PC-3 (cell line): ENCODE measurements around the gene TOR1B. TPM values are rescaled to one million over a fixed set of nuclear protein-coding genes. Genes with fewer than 3 reads are reported as not detected.

Experiments
- ATAC-seq: fragments of 200-7000 bp; cut with Tn5 transposase; 2 replicates; pipeline ENCODE4 v1.9.1; 2020; ENCODE audit warnings: mild to moderate bottlenecking, moderate library complexity
- BruUV-seq: library from RNA; stranded (reverse); fragments of 400-500 nt; replicated peaks from 2 replicates; lab custom pipeline; 2021; lab: Mats Ljungman, UMichigan
- CTCF ChIA-PET: fragments of 300-600 bp; sonication (Branson Sonifier 250); formaldehyde crosslinking; loops from one replicate; lab custom pipeline; 2022; ENCODE audit warnings: antibody characterized with exemption; lab: Charles Lee
- POLR2A ChIA-PET: fragments of 300-600 bp; sonication (Branson Sonifier 250); formaldehyde crosslinking; loops from one replicate; lab custom pipeline; 2022; ENCODE audit warnings: antibody characterized with exemption; ENCODE audit not compliant: unreplicated experiment; lab: Charles Lee
- DNase-seq: peaks from one replicate; pipeline ENCODE4 v3.0.0-alpha.2; 2015
- H2AFZ ChIP-seq: fragments of 300-600 bp; sonication (generic); 2 replicates; pipeline ENCODE4 v1.6.0; 2016; ENCODE audit warnings: antibody characterized with exemption, low read length
- H3F3A ChIP-seq: fragments of 300-600 bp; sonication (generic); one replicate; pipeline ENCODE4 v1.6.0; 2017; ENCODE audit warnings: antibody characterized with exemption, low read length, control low read depth, mild to moderate bottlenecking; ENCODE audit not compliant: unreplicated experiment
- H3K27ac ChIP-seq: fragments of 300-600 bp; sonication (generic); 2 replicates; pipeline ENCODE4 v1.5.1; 2016; ENCODE audit warnings: mild to moderate bottlenecking, low read length
- H3K27me3 ChIP-seq: fragments of 300-600 bp; sonication (generic); 2 replicates; pipeline ENCODE4 v1.6.1; 2016; ENCODE audit warnings: low read length, mixed read lengths
- H3K36me3 ChIP-seq: fragments of 300-600 bp; sonication (generic); 2 replicates; pipeline ENCODE4 v1.6.1; 2016; ENCODE audit warnings: low read depth, mixed run types, low read length, mixed read lengths
- H3K4me1 ChIP-seq: fragments of 300-600 bp; sonication (generic); 2 replicates; pipeline ENCODE4 v1.5.1; 2016; ENCODE audit warnings: low read length; ENCODE audit not compliant: insufficient read depth
- H3K4me2 ChIP-seq: fragments of 300-600 bp; sonication (generic); 2 replicates; pipeline ENCODE4 v1.6.0; 2016; ENCODE audit warnings: low read length
- H3K4me3 ChIP-seq: fragments of 300-600 bp; sonication (generic); 2 replicates; pipeline ENCODE4 v1.5.1; 2016; ENCODE audit warnings: mild to moderate bottlenecking, low read length, mixed read lengths
- H3K79me2 ChIP-seq: fragments of 300-600 bp; sonication (generic); 2 replicates; pipeline ENCODE4 v1.6.1; 2017; ENCODE audit warnings: low read length, mixed read lengths
- H3K9ac ChIP-seq: fragments of 300-600 bp; sonication (generic); 2 replicates; pipeline ENCODE4 v1.6.0; 2016; ENCODE audit warnings: mild to moderate bottlenecking, low read length
- H3K9me2 ChIP-seq: fragments of 300-600 bp; sonication (generic); replicated peaks from 2 replicates; pipeline ENCODE4 v1.6.1; 2016; ENCODE audit warnings: mixed run types, low read length, mixed read lengths
- H3K9me3 ChIP-seq: fragments of 300-600 bp; sonication (generic); 2 replicates; pipeline ENCODE4 v1.6.1; 2016; ENCODE audit warnings: low read length, mixed read lengths
- H4K20me1 ChIP-seq: fragments of 300-600 bp; sonication (generic); 2 replicates; pipeline ENCODE4 v1.6.1; 2016; ENCODE audit warnings: low read length, mixed read lengths
- EZH2 ChIP-seq: fragments of 300-600 bp; sonication (generic); IDR thresholded peaks from one replicate; pipeline ENCODE4 v1.6.1; 2017; ENCODE audit warnings: antibody characterized with exemption, mild to moderate bottlenecking, low read length; ENCODE audit not compliant: unreplicated experiment
- EZH2phosphoT487 ChIP-seq: fragments of 300-600 bp; sonication (generic); IDR thresholded peaks from 2 replicates; pipeline ENCODE4 v1.6.1; 2018; ENCODE audit warnings: mild to moderate bottlenecking, antibody characterized with exemption, low read length, borderline replicate concordance
- intact Hi-C: fragments of 100-400 bp; cut with micrococcal nuclease; formaldehyde crosslinking; loops from 2 replicates; pipeline ENCODE4 v1.9.0; 2023
- total RNA-seq: library from RNA; depleted of rRNA; stranded (reverse); fragments of >200 nt; gene quantifications from 2 replicates; pipeline ENCODE4 v1.2.3, GENCODE V29; 2014
- TF ChIP-seq, protein P1 (sequence below): fragments of 300-600 bp; sonication (generic); conservative IDR thresholded peaks from 2 replicates; pipeline ENCODE4 v1.5.1; 2017; ENCODE audit warnings: antibody characterized with exemption, low read depth, mild to moderate bottlenecking, low read length

TOR1B gene
- total RNA-seq, 1 experiment from 2014 or later: 12.8 TPM

- DNase-seq (no peak), ATAC-seq (no peak)
- intact Hi-C loops: no loop called here
- no peaks in the 10 kb centered on the region for H3K27me3 ChIP-seq
- H3F3A ChIP-seq: no peaks in the 10 kb centered on the region
- no peaks in the 10 kb centered on the region for H3K9me3 ChIP-seq
- H3K4me2 ChIP-seq: peak overlapping the region; percentile 97
- H3K36me3 ChIP-seq: 0 out of 2 replicates have a peak, but pooled peaks cover 4% of the 10 kb centered on the region
- peak overlapping the region; percentile 75; the same call in 1 of the 2 replicates for H2AFZ ChIP-seq
- H3K4me3 ChIP-seq: peak overlapping the region; percentile 82
- CTCF ChIA-PET: no interaction called here
- TF ChIP-seq, protein P1, sequence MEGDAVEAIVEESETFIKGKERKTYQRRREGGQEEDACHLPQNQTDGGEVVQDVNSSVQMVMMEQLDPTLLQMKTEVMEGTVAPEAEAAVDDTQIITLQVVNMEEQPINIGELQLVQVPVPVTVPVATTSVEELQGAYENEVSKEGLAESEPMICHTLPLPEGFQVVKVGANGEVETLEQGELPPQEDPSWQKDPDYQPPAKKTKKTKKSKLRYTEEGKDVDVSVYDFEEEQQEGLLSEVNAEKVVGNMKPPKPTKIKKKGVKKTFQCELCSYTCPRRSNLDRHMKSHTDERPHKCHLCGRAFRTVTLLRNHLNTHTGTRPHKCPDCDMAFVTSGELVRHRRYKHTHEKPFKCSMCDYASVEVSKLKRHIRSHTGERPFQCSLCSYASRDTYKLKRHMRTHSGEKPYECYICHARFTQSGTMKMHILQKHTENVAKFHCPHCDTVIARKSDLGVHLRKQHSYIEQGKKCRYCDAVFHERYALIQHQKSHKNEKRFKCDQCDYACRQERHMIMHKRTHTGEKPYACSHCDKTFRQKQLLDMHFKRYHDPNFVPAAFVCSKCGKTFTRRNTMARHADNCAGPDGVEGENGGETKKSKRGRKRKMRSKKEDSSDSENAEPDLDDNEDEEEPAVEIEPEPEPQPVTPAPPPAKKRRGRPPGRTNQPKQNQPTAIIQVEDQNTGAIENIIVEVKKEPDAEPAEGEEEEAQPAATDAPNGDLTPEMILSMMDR: no peak
- no peak for TF ChIP-seq EZH2phosphoT487
- TF ChIP-seq EZH2: no peak
- H3K27ac ChIP-seq: no peak overlapping the region
- peaks cover 33% of the 10 kb centered on the region for H3K4me1 ChIP-seq
- no peaks in the 10 kb centered on the region for H3K9me2 ChIP-seq
- BruUV-seq: no TSS peak
- POLR2A ChIA-PET: no interaction called here
- H4K20me1 ChIP-seq: no peaks in the 10 kb centered on the region
- peak overlapping the region; percentile 86; the same call in 1 of the 2 replicates for H3K9ac ChIP-seq
- peaks cover 50% of the 10 kb centered on the region for H3K79me2 ChIP-seq
These were observed 33.5 kb downstream of the TOR1B start for GRCh38 chr9:129836311-129837007.

GRCh38 chr9:129838707-129839259 lies 35.8 kb downstream of the TOR1B start:
- H3K4me2 ChIP-seq: peak overlapping the region; percentile 72
- H3K36me3 ChIP-seq: no peaks in the 10 kb centered on the region
- peak overlapping the region; percentile 31; the same call in 1 of the 2 replicates for H3K4me3 ChIP-seq
- peak overlapping the region; percentile 18; the same call in 1 of the 2 replicates for H3K9ac ChIP-seq
- ATAC-seq (peak; percentile 81), DNase-seq (peak; percentile 91)
- TF ChIP-seq EZH2 (no peak), EZH2phosphoT487 (no peak)
- TF ChIP-seq, protein P1: no peak
- ChIA-PET CTCF (no interaction called here), POLR2A (interaction anchor here (0.5 to 0.6 kb wide), 2 partner anchors 101 to 768 kb away, joined by 3 read pairs; no protein-coding TSS in a partner anchor)
- no peaks in the 10 kb centered on the region for H3F3A ChIP-seq
- H3K4me1 ChIP-seq: peaks cover 31% of the 10 kb centered on the region
- H3K27me3 ChIP-seq: no peaks in the 10 kb centered on the region
- BruUV-seq: no TSS peak
- peaks cover 44% of the 10 kb centered on the region for H3K79me2 ChIP-seq
- H4K20me1 ChIP-seq: no peaks in the 10 kb centered on the region
- intact Hi-C loops: loop anchor here (1.0 kb wide), 1 partner anchor 47 kb away; no protein-coding TSS in a partner anchor
- peak overlapping the region; percentile 18; the same call in 1 of the 2 replicates for H2AFZ ChIP-seq
- no peaks in the 10 kb centered on the region for H3K9me3 ChIP-seq
- no peaks in the 10 kb centered on the region for H3K9me2 ChIP-seq
- peak overlapping the region; percentile 77 for H3K27ac ChIP-seq
